Keratinocyte (primary cell): ENCODE data around the gene MGAT4A. TPM values are rescaled to one million over a fixed set of nuclear protein-coding genes. Genes with fewer than 3 reads are reported as not detected.

Experiments used
- DNase-seq: peaks from one replicate; pipeline ENCODE4 v3.0.0-alpha.2; 2011; ENCODE audit warnings: low read depth, missing footprints, low spot score
- FAIRE-seq: peaks from 2 replicates; lab custom pipeline; 2011; peaks lifted over from hg19 to GRCh38; lab: Jason Lieb, UNC
- H2AFZ ChIP-seq: 2 replicates; pipeline ENCODE4 v1.6.0; 2012; ENCODE audit warnings: low read length, control low read depth, inconsistent platforms; ENCODE audit not compliant: control insufficient read depth
- H3K27ac ChIP-seq: 2 replicates; pipeline ENCODE4 v1.5.1; 2011; ENCODE audit warnings: low read length; ENCODE audit not compliant: control insufficient read depth, insufficient read depth
- H3K27me3 ChIP-seq: 3 replicates; pipeline ENCODE4 v1.6.0; 2011; ENCODE audit warnings: low read length; ENCODE audit not compliant: control insufficient read depth, insufficient read depth; ENCODE audit errors: extremely low read depth
- H3K36me3 ChIP-seq, 2 experiments: 2 replicates in 1 of 2; 3 replicates in 1 of 2; pipeline ENCODE4 v1.5.1; 2011; ENCODE audit warnings: low read length in 2 of 2, mild to moderate bottlenecking in 1 of 2; ENCODE audit not compliant: control insufficient read depth in 2 of 2, insufficient read depth in 2 of 2; ENCODE audit errors: extremely low read depth in 1 of 2
- H3K4me1 ChIP-seq: 3 replicates; pipeline ENCODE4 v1.5.1; 2011; ENCODE audit warnings: low read length; ENCODE audit not compliant: control insufficient read depth, insufficient read depth; ENCODE audit errors: extremely low read depth
- H3K4me2 ChIP-seq: 3 replicates; pipeline ENCODE4 v1.6.0; 2011; ENCODE audit warnings: low read depth, low read length; ENCODE audit not compliant: control insufficient read depth, insufficient read depth; ENCODE audit errors: extremely low read depth
- H3K4me3 ChIP-seq, 3 experiments: fragments of 200-600 bp in 1 of 3; sonication (generic) in 1 of 3; 2 replicates in 2 of 3; 3 replicates in 1 of 3; pipeline ENCODE4 v1.5.1; 2011 to 2016; ENCODE audit warnings: low read length in 3 of 3, mild to moderate bottlenecking in 3 of 3, control low read depth in 2 of 3, inconsistent platforms in 1 of 3, low read depth in 1 of 3, mixed read lengths in 1 of 3, mixed run types in 1 of 3, moderate library complexity in 1 of 3; ENCODE audit not compliant: control insufficient read depth in 2 of 3, insufficient read depth in 2 of 3; ENCODE audit errors: extremely low read depth in 1 of 3
- H3K79me2 ChIP-seq: 2 replicates; pipeline ENCODE4 v1.6.0; 2012; ENCODE audit warnings: low read length; ENCODE audit not compliant: control insufficient read depth, insufficient read depth
- H3K9ac ChIP-seq: 3 replicates; pipeline ENCODE4 v1.6.0; 2011; ENCODE audit warnings: low read length; ENCODE audit not compliant: control insufficient read depth, insufficient read depth; ENCODE audit errors: extremely low read depth
- H3K9me1 ChIP-seq: 3 replicates; pipeline ENCODE4 v1.6.0; 2011; ENCODE audit warnings: low read length; ENCODE audit not compliant: control insufficient read depth, insufficient read depth; ENCODE audit errors: extremely low read depth
- H3K9me3 ChIP-seq: 2 replicates; pipeline ENCODE4 v1.5.1; 2012; ENCODE audit warnings: low read depth, low read length; ENCODE audit not compliant: control insufficient read depth
- H4K20me1 ChIP-seq: 3 replicates; pipeline ENCODE4 v1.6.0; 2011; ENCODE audit warnings: low read length; ENCODE audit not compliant: control insufficient read depth, insufficient read depth; ENCODE audit errors: extremely low read depth
- EZH2 ChIP-seq: IDR thresholded peaks from one replicate; pipeline ENCODE4 v1.6.1; 2012; ENCODE audit warnings: inconsistent platforms, mild to moderate bottlenecking, low read length, moderate library complexity
- dilution Hi-C: fragments of 300-500 bp; cut with MboI; formaldehyde crosslinking; loops from one replicate; pipeline ENCODE4 v1.7.0; 2020; ENCODE audit warnings: low sequenced_read_pairs; ENCODE audit not compliant: extremely low pct_ligation_motif_present
- polyA plus RNA-seq, 5 experiments: library from polyadenylated mRNA; depleted of rRNA in 3 of 5; stranded (reverse) in 3 of 5; stranded (forward) in 1 of 5; unstranded in 1 of 5; fragments of >200 nt; gene quantifications; 1 replicate in 1 of 5; 2 replicates in 3 of 5; 3 replicates in 1 of 5; pipeline versions ENCODE4 v1.2.1 to v1.2.3, GENCODE V29; 2011 to 2012; ENCODE audit warnings: missing spikeins in 2 of 5, low read depth in 1 of 5, low replicate concordance in 1 of 5
- TF ChIP-seq, protein P1 (sequence below), 3 experiments: IDR thresholded peaks in 1 of 3; conservative IDR thresholded peaks in 1 of 3; optimal IDR thresholded peaks in 1 of 3; 2 replicates in 2 of 3; 3 replicates in 1 of 3; pipeline versions ENCODE3 to v1.5.1; 2011; ENCODE audit warnings: low read length in 3 of 3, mild to moderate bottlenecking in 3 of 3, moderate library complexity in 2 of 3, control low read depth in 1 of 3, inconsistent platforms in 1 of 3; ENCODE audit not compliant: insufficient read depth in 2 of 3; ENCODE audit errors: extremely low read depth in 1 of 3

Gene MGAT4A
- polyA plus RNA-seq, 1 donor (not counting 4 experiments of a cell fraction or from before 2014, with no cell fraction given): 0.81 TPM

DNA sequence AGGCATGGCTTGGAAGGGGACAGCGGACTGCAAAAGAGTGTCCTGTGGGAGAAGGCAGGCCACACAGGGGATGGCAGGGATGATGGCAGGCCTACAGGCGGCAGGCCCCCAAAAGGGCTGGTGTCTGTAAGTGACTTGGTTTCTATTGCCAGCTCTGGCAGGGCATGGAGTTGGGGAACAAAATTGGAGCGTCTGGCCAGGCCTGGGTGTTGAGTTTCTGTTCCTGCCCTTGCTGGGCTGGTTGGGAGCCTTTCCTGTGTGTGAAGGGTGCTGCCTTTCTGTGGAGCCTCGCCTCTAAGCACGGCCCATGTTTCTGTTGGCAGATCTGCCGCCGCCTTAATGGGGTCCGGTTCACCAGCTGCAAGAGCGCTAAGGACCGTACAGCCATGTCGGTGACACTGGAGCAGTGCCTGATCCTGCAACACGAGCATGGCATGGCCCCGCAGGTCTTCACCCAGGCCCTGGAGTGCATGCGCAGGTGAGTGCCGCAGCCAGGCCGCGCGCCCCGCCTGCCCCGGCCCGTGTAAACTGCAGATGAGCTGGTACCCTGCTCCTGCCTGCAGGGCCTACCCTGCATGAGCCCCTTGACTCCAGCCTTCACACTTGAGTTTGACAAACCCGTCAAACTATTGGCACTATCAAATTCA is 154.1 kb downstream of the MGAT4A start:
- no peak for FAIRE-seq
- no peak overlapping the region for H2AFZ ChIP-seq

DNA sequence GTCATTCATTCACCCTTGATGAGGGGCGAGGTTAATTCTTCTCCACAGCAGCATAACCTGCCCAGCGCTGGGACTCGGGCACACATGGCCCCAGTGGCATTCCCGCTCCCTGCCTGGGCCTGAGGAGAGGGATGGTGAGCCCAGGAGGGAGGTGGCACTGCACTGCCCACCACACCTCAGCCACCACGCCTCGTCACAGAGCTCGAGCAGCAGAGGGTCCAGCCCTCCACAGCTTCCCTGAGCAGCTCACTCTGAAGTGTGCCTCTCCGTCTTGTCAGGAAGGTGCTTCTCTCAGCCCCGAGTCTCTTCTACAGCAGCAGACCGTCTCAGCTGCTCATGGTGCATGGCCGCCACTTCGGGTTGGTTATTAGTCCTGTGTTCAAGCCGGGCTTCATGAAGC is 157.5 kb downstream of the MGAT4A start:
- Histone ChIP-seq H3K4me3 (no peak overlapping the region), H3K4me2 (no peak overlapping the region), H3K36me3 (peaks cover 13 to 14% of the 10 kb centered on the region in 2 experiments), H3K4me1 (peaks cover 8% of the 10 kb centered on the region), H4K20me1 (no peaks in the 10 kb centered on the region), H3K27ac (no peak overlapping the region), H3K9ac (no peak overlapping the region), H3K9me3 (no peaks in the 10 kb centered on the region), H3K79me2 (no peaks in the 10 kb centered on the region), H2AFZ (no peak overlapping the region), H3K9me1 (peaks cover 4% of the 10 kb centered on the region), H3K27me3 (no peaks in the 10 kb centered on the region)
- no peak for TF ChIP-seq EZH2
- TF ChIP-seq, protein P1, sequence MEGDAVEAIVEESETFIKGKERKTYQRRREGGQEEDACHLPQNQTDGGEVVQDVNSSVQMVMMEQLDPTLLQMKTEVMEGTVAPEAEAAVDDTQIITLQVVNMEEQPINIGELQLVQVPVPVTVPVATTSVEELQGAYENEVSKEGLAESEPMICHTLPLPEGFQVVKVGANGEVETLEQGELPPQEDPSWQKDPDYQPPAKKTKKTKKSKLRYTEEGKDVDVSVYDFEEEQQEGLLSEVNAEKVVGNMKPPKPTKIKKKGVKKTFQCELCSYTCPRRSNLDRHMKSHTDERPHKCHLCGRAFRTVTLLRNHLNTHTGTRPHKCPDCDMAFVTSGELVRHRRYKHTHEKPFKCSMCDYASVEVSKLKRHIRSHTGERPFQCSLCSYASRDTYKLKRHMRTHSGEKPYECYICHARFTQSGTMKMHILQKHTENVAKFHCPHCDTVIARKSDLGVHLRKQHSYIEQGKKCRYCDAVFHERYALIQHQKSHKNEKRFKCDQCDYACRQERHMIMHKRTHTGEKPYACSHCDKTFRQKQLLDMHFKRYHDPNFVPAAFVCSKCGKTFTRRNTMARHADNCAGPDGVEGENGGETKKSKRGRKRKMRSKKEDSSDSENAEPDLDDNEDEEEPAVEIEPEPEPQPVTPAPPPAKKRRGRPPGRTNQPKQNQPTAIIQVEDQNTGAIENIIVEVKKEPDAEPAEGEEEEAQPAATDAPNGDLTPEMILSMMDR (optimal IDR thresholded peaks at IDR 0.05 in 1 of 3, IDR thresholded peaks at IDR 0.05 in 1 of 3, conservative IDR thresholded peaks at IDR 0.05 in 1 of 3; ENCODE audit: extremely low read depth in 1 of 3, insufficient read depth in 2 of 3, low read length in 3 of 3): no peak
- FAIRE-seq (no peak), DNase-seq (no peak)
- dilution Hi-C loops: no loop called here

More for the DNA sequence above, 154.1 kb downstream of the MGAT4A start:
- peaks cover 5 to 8% of the 10 kb centered on the region in 2 experiments for H3K36me3 ChIP-seq
- H3K9ac ChIP-seq: no peak overlapping the region
- DNase-seq: no peak
- no peaks in the 10 kb centered on the region for H3K27me3 ChIP-seq
- H3K9me1 ChIP-seq: no peaks in the 10 kb centered on the region
- H3K4me1 ChIP-seq: no peaks in the 10 kb centered on the region
- H3K9me3 ChIP-seq: no peaks in the 10 kb centered on the region
- H3K4me2 ChIP-seq: no peak overlapping the region
- no peak overlapping the region for H3K4me3 ChIP-seq
- H4K20me1 ChIP-seq: no peaks in the 10 kb centered on the region
- H3K79me2 ChIP-seq: no peaks in the 10 kb centered on the region
- dilution Hi-C loops: no loop called here
- TF ChIP-seq, protein P1 (optimal IDR thresholded peaks at IDR 0.05 in 1 of 3, IDR thresholded peaks at IDR 0.05 in 1 of 3, conservative IDR thresholded peaks at IDR 0.05 in 1 of 3; ENCODE audit: extremely low read depth in 1 of 3, insufficient read depth in 2 of 3, low read length in 3 of 3): no peak
- no peak for TF ChIP-seq EZH2
- H3K27ac ChIP-seq: no peak overlapping the region
